ENCODE measurements around the gene ITGB8. TPM values are rescaled to one million over a fixed set of nuclear protein-coding genes. Genes with fewer than 3 reads are reported as not detected.

The ITGB8 gene
- total and polyA plus RNA-seq, 4 experiments from 2014 or later, result 0.11 to 0.12 TPM; not detected in 2

DNA sequence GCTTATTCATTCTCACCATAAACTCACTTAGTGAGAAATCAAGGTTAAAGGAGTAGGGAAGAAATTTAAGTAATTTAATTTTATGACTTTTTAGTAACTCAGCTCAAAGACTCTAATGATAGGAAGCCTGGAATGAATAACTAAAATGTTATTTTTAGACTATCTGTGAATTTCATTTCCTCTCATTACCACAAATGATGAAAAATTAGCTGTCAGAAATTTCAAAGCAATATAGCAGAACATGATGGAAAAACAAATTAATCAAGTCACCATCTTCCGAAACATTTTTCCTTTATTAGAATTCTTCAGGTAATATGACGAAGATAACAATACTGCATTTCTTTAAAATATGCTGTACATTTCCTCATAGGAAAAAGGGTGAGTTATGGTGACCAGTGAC is 2.7 kb upstream of the ITGB8 start:
- Mint-ChIP-seq H3K36me3 (no peaks in the 10 kb centered on the region), H3K4me1 (peaks cover 12 to 23% (median 18%) of the 10 kb centered on the region in 4 donors), H3K4me3 (no peak overlapping the region), H3K27me3 (peaks cover 20 to 22% of the 10 kb centered on the region in 2 donors), H3K9me3 (peaks cover 0 to 4% (median under 1%) of the 10 kb centered on the region in 8 donors), H3K27ac (no peak overlapping the region)
- Histone ChIP-seq H3K27ac (ENCODE audit: low read depth, low read length) (no peak overlapping the region), H3K9me3 (ENCODE audit: control insufficient read depth in 1 of 2, low read length in 2 of 2) (no peaks in the 10 kb centered on the region), H3K36me3 (ENCODE audit: insufficient read depth, low read length) (no peaks in the 10 kb centered on the region), H3K4me1 (ENCODE audit: insufficient read depth, low read length) (peaks cover 21% of the 10 kb centered on the region), H3K27me3 (ENCODE audit: insufficient read depth, low read length) (peaks cover 2% of the 10 kb centered on the region), H3K4me3 (ENCODE audit: low read length in 2 of 2) (no peak overlapping the region)
- DNase-seq, result no peak
- intact Hi-C loops (cut with micrococcal nuclease), result no loop called here
- POLR2A ChIA-PET (ENCODE audit: partially characterized antibody), result no interaction called here
- CTCF ChIA-PET (ENCODE audit: partially characterized antibody), result interaction anchor here (0.7 to 1.0 kb wide), 2 partner anchors 9 kb away, joined by 3 read pairs; no protein-coding TSS in a partner anchor

DNA sequence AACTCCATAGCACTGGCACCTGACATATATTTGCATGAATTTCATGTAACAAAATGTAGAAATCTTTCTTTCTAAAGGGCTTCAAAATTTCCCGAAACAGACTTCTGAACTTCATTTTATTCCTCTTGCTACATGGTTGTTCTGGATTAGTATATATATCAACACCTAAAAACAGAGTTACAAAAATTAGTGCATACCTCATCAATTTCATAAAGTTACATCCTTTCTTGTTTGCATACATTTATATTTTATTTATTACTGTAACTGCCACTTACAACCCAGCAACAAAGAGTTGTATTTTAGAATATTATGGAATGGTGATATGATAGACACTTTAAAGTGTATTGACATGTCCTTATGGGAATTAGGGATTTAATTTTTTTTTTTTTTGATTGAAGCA is 2.0 kb upstream of the ITGB8 start:
- Mint-ChIP-seq H3K27ac (no peak overlapping the region), H3K4me3 (peak overlapping the region in 1 of 8 donors; percentile 20), H3K36me3 (no peaks in the 10 kb centered on the region), H3K9me3 (peaks cover 0 to 4% (median under 1%) of the 10 kb centered on the region in 8 donors), H3K4me1 (peaks cover 12 to 23% (median 18%) of the 10 kb centered on the region in 4 donors), H3K27me3 (peaks cover 22% of the 10 kb centered on the region in 2 donors)
- ChIA-PET POLR2A (ENCODE audit: partially characterized antibody) (no interaction called here), CTCF (ENCODE audit: partially characterized antibody) (no interaction called here)
- Histone ChIP-seq H3K27me3 (ENCODE audit: insufficient read depth, low read length) (peaks cover 2% of the 10 kb centered on the region), H3K36me3 (ENCODE audit: insufficient read depth, low read length) (no peaks in the 10 kb centered on the region), H3K9me3 (ENCODE audit: control insufficient read depth in 1 of 2, low read length in 2 of 2) (no peaks in the 10 kb centered on the region), H3K4me1 (ENCODE audit: insufficient read depth, low read length) (peaks cover 21% of the 10 kb centered on the region), H3K4me3 (ENCODE audit: low read length in 2 of 2) (no peak overlapping the region), H3K27ac (ENCODE audit: low read depth, low read length) (no peak overlapping the region)
- DNase-seq, result no peak
- intact Hi-C loops (cut with micrococcal nuclease), result no loop called here

DNA sequence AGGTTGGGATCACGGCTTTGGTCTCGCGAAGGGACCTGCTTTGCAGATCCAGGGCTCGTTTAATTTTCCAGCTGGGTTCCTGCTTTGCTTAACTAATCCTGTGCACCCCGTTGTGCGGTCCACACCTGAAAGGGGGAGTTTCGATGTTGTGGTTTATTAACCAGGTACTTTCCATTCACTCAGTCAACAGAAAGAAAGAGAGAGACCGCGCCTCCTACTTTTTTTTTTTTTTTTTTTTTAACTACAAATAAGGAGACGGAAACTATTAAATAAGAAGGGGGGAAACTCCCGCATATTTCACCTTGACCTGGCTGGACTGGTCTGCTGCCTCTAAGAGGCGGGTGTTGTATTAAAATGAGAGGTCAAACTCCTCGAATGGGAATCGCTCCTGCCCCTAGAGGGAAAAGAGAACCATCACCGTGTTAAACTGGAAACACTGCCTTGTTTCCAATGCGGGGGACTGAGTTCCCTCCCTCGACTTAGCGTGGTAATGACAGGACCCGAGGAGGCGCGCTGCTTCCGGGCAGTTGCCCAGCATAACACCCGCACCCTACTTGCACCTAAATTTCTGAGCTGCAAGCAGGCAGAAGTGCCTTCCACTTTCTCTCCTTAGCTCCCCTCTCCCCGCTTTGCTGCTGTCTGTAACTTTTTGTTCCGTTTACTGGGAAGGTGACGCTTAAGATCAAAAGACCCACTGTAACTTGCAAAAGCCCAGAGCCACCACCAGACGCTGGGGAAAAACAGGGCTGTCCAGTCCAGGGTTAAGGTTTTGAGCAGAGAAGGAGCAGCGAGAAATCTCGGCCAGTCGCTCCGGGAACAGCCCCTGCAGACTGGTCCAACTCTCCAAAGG is 1.1 kb upstream of the ITGB8 start:
- POLR2A ChIA-PET (ENCODE audit: partially characterized antibody), result no interaction called here
- peaks cover 0 to 4% (median under 1%) of the 10 kb centered on the region in 8 donors for H3K9me3 Mint-ChIP-seq
- Histone ChIP-seq H3K36me3 (ENCODE audit: insufficient read depth, low read length) (no peaks in the 10 kb centered on the region), H3K9me3 (ENCODE audit: control insufficient read depth in 1 of 2, low read length in 2 of 2) (no peaks in the 10 kb centered on the region), H3K27me3 (ENCODE audit: insufficient read depth, low read length) (peaks cover 2% of the 10 kb centered on the region), H3K4me3 (ENCODE audit: low read length in 2 of 2) (peak overlapping the region in 1 of 2 donors; percentile 27), H3K4me1 (ENCODE audit: insufficient read depth, low read length) (peaks cover 21% of the 10 kb centered on the region), H3K27ac (ENCODE audit: low read depth, low read length) (no peak overlapping the region)
- intact Hi-C loops (cut with micrococcal nuclease), result no loop called here
- CTCF ChIA-PET (ENCODE audit: partially characterized antibody), result no interaction called here
- no peaks in the 10 kb centered on the region for H3K36me3 Mint-ChIP-seq
- peaks cover 22 to 24% of the 10 kb centered on the region in 2 donors for H3K27me3 Mint-ChIP-seq
- DNase-seq, result no peak
- H3K4me1 Mint-ChIP-seq, result peaks cover 12 to 23% (median 18%) of the 10 kb centered on the region in 4 donors
- no peak overlapping the region for H3K27ac Mint-ChIP-seq
- peak overlapping the region; percentile 71 to 84 (median 79) for H3K4me3 Mint-ChIP-seq

DNA sequence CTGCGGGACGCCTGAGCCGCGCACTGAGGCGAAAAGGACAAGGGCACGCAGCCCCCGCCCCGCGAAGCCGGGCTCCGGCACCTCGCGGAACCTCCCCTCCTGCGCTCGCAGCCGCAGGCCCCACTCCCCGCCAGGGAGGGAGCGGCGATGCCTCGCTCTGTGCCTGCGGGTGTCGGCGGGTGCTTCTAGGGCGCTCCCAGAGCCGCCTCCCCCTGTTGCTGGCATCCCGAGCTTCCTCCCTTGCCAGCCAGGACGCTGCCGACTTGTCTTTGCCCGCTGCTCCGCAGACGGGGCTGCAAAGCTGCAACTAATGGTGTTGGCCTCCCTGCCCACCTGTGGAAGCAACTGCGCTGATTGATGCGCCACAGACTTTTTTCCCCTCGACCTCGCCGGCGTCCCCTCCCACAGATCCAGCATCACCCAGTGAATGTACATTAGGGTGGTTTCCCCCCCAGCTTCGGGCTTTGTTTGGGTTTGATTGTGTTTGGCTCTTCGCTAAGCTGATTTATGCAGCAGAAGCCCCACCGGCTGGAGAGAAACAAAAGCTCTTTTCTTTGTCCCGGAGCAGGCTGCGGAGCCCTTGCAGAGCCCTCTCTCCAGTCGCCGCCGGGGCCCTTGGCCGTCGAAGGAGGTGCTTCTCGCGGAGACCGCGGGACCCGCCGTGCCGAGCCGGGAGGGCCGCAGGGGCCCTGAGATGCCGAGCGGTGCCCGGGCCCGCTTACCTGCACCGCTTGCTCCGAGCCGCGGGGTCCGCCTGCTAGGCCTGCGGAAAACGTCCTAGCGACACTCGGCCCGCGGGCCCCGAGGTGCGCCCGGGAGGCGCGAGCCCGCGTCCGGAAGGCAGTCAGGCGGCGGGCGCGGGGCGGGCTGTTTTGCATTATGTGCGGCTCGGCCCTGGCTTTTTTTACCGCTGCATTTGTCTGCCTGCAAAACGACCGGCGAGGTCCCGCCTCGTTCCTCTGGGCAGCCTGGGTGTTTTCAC is 519 bp downstream of the ITGB8 start:
- Histone ChIP-seq H3K9me3 (ENCODE audit: control insufficient read depth in 1 of 2, low read length in 2 of 2) (no peaks in the 10 kb centered on the region), H3K27ac (ENCODE audit: low read depth, low read length) (no peak overlapping the region), H3K36me3 (ENCODE audit: insufficient read depth, low read length) (no peaks in the 10 kb centered on the region), H3K4me1 (ENCODE audit: insufficient read depth, low read length) (peaks cover 21% of the 10 kb centered on the region), H3K4me3 (ENCODE audit: low read length in 2 of 2) (peak overlapping the region in 1 of 2 donors; percentile 28), H3K27me3 (ENCODE audit: insufficient read depth, low read length) (peaks cover 2% of the 10 kb centered on the region)
- ChIA-PET POLR2A (ENCODE audit: partially characterized antibody) (no interaction called here), CTCF (ENCODE audit: partially characterized antibody) (no interaction called here)
- H3K4me1 Mint-ChIP-seq, result peaks cover 12 to 23% (median 18%) of the 10 kb centered on the region in 4 donors
- intact Hi-C loops (cut with micrococcal nuclease), result no loop called here
- H3K4me3 Mint-ChIP-seq, result peak overlapping the region; percentile 77 to 86 (median 80)
- no peak overlapping the region for H3K27ac Mint-ChIP-seq
- peaks cover 24 to 25% of the 10 kb centered on the region in 2 donors for H3K27me3 Mint-ChIP-seq
- no peaks in the 10 kb centered on the region for H3K36me3 Mint-ChIP-seq
- H3K9me3 Mint-ChIP-seq, result peaks cover 0 to 4% (median under 1%) of the 10 kb centered on the region in 8 donors
- peak in 1 of 5 donors; percentile 11 for DNase-seq

DNA sequence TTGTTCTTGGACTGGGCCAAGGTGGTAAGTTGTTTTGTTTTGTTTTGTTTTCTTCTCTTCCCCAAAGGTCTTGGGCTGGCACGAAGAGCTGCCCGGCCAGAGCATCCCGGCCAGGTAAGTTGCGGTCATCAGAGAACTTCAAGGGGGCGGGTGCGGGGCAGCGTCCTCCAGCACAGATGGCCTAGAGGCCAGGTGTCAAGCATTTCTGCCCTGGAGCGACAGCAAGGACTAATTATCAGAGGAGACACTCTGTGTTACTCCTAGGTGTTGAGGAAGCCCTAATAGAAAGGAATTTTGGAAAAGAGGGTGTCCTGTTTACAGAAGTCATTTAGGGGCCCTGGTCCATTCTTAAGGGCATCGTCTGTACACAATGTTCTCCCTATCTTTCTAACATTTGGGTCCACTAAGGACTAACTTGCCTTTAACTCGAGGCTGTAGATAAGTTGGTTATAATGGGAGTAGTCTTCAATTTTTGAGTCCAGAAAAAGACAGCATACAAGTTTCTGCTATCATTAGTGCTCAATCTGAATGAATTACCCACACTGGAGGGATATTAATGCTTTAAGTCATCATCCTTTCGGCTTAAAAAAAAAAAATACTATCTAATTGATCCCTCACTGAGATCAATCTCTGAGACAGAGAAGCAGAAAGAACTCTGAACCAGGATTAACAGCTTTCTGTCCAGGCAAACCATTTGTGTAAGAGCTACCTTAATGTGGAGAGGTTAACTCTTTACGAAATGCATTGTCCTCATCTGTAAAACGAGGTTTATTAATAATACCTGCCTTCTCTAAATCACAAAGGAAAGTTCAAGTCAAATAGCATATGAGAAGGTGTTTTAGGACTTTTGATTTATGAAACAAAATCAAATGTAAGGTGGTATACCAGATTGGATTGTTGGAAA is 1.5 kb downstream of the ITGB8 start:
- H3K4me1 ChIP-seq (ENCODE audit: insufficient read depth, low read length), result peaks cover 21% of the 10 kb centered on the region
- Mint-ChIP-seq H3K27me3 (peaks cover 24 to 26% of the 10 kb centered on the region in 2 donors), H3K9me3 (peaks cover 0 to 4% (median under 1%) of the 10 kb centered on the region in 8 donors), H3K27ac (no peak overlapping the region), H3K4me3 (peak overlapping the region in 7 of 8 donors; percentile 74 to 81 (median 78)), H3K4me1 (peaks cover 12 to 23% (median 18%) of the 10 kb centered on the region in 4 donors), H3K36me3 (no peaks in the 10 kb centered on the region)
- intact Hi-C loops (cut with micrococcal nuclease), result no loop called here
- POLR2A ChIA-PET (ENCODE audit: partially characterized antibody), result no interaction called here
- no peaks in the 10 kb centered on the region for H3K36me3 ChIP-seq (ENCODE audit: insufficient read depth, low read length)
- H3K4me3 ChIP-seq (ENCODE audit: low read length in 2 of 2), result no peak overlapping the region
- H3K27me3 ChIP-seq (ENCODE audit: insufficient read depth, low read length), result peaks cover 2% of the 10 kb centered on the region
- H3K9me3 ChIP-seq (ENCODE audit: control insufficient read depth in 1 of 2, low read length in 2 of 2), result no peaks in the 10 kb centered on the region
- H3K27ac ChIP-seq (ENCODE audit: low read depth, low read length), result no peak overlapping the region
- no peak for DNase-seq
- CTCF ChIA-PET (ENCODE audit: partially characterized antibody), result no interaction called here

DNA sequence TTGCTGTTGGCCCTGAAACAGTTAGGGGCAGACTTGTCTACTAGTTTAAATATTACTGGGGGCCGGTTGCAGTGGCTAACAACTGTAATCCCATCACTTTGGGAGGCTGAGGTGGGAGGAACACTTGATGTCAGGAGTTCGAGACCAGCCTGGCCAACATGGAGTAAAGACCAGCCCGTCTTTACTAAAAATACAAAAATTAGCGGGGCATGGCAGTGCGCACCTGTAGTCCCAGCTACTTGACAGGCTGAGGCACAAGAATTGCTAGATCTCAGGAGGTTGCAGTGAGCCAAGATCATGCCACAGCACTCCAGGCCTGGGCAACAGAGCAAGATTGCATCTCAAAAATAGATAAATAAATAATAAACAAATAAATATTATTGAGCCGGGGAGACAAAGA is 7.6 kb downstream of the ITGB8 start:
- H3K9me3 Mint-ChIP-seq, result peaks cover 0 to 1% (median 0%) of the 10 kb centered on the region in 8 donors
- H3K27ac Mint-ChIP-seq, result no peak overlapping the region
- no peaks in the 10 kb centered on the region for H3K27me3 ChIP-seq (ENCODE audit: insufficient read depth, low read length)
- peaks cover 8% of the 10 kb centered on the region in 2 donors for H3K27me3 Mint-ChIP-seq
- no peaks in the 10 kb centered on the region for H3K9me3 ChIP-seq (ENCODE audit: control insufficient read depth in 1 of 2, low read length in 2 of 2)
- no peaks in the 10 kb centered on the region for H3K4me1 Mint-ChIP-seq
- no peaks in the 10 kb centered on the region for H3K36me3 Mint-ChIP-seq
- intact Hi-C loops (cut with micrococcal nuclease), result no loop called here
- no peak overlapping the region for H3K27ac ChIP-seq (ENCODE audit: low read depth, low read length)
- H3K4me3 ChIP-seq (ENCODE audit: low read length in 2 of 2), result no peak overlapping the region
- H3K36me3 ChIP-seq (ENCODE audit: insufficient read depth, low read length), result no peaks in the 10 kb centered on the region
- H3K4me3 Mint-ChIP-seq, result no peak overlapping the region
- ChIA-PET POLR2A (ENCODE audit: partially characterized antibody) (no interaction called here), CTCF (ENCODE audit: partially characterized antibody) (no interaction called here)
- DNase-seq, result no peak
- no peaks in the 10 kb centered on the region for H3K4me1 ChIP-seq (ENCODE audit: insufficient read depth, low read length)

Data from CD4-positive, alpha-beta memory T cell (primary cell).